Mesenteric fat pad (tissue), 1 donor: ENCODE results near the gene CTNNA3. TPM values are rescaled to one million over a fixed set of nuclear protein-coding genes. Genes with fewer than 3 reads are reported as not detected.

ENCODE experiments used
- DNase-seq: peaks from one replicate; pipeline ENCODE4 v3.0.0-alpha.2; 2020; ENCODE audit warnings: low spot score
- total RNA-seq: library from RNA; stranded (reverse); fragmentation: NEBNext Ultra II Directional; extraction: Animal tissue kit (Norgen Biotek cat#: 25700); gene quantifications from one replicate; pipeline ENCODE4 v1.2.1, GENCODE V29; 2021
- donor health status: DM: yes; HTN: yes; CAD: no.

The CTNNA3 gene
- total RNA-seq, 1 donor from 2014 or later: 0.10 TPM

- no peak for DNase-seq
Observed at GRCh38 chr10:66684581-66684980, 1011.4 kb downstream of the CTNNA3 start.

- DNase-seq: no peak
Observed at GRCh38 chr10:66680886-66681285, 1015.1 kb downstream of the CTNNA3 start.

- DNase-seq: no peak
Observed at GRCh38 chr10:66678521-66678920, 1017.5 kb downstream of the CTNNA3 start.

GRCh38 chr10:66673071-66673470 is 1022.9 kb downstream of the CTNNA3 start:
- no peak for DNase-seq

GRCh38 chr10:66671562-66671961 is 1024.4 kb downstream of the CTNNA3 start:
- DNase-seq: no peak

GRCh38 chr10:66671064-66671463 is 1024.9 kb downstream of the CTNNA3 start:
- no peak for DNase-seq

GRCh38 chr10:66656499-66656898 is 1039.5 kb downstream of the CTNNA3 start:
- DNase-seq: no peak

GRCh38 chr10:66654861-66655260 is 1041.1 kb downstream of the CTNNA3 start:
- DNase-seq: no peak

GRCh38 chr10:66651308-66652082 is 1044.5 kb downstream of the CTNNA3 start:
- DNase-seq: no peak

- DNase-seq: no peak
Observed at GRCh38 chr10:66649626-66650025, 1046.4 kb downstream of the CTNNA3 start.

- DNase-seq: no peak
Observed at GRCh38 chr10:66642217-66642616, 1053.8 kb downstream of the CTNNA3 start.

- no peak for DNase-seq
Observed at GRCh38 chr10:66639371-66639770, 1056.6 kb downstream of the CTNNA3 start.

- DNase-seq: no peak
Observed at GRCh38 chr10:66637273-66638036, 1058.5 kb downstream of the CTNNA3 start.

- no peak for DNase-seq
Observed at GRCh38 chr10:66629996-66630395, 1066.0 kb downstream of the CTNNA3 start.

GRCh38 chr10:66627156-66627555 is 1068.8 kb downstream of the CTNNA3 start:
- DNase-seq: no peak

GRCh38 chr10:66625709-66626590 is 1070.0 kb downstream of the CTNNA3 start:
- DNase-seq: no peak

GRCh38 chr10:66622050-66622449 is 1073.9 kb downstream of the CTNNA3 start:
- no peak for DNase-seq

GRCh38 chr10:66604195-66604594 is 1091.8 kb downstream of the CTNNA3 start:
- DNase-seq: no peak

GRCh38 chr10:66591865-66592264 is 1104.1 kb downstream of the CTNNA3 start:
- DNase-seq: no peak

- no peak for DNase-seq
Observed at GRCh38 chr10:66587680-66588050, 1108.3 kb downstream of the CTNNA3 start.

GRCh38 chr10:66586897-66587679 is 1108.9 kb downstream of the CTNNA3 start:
- DNase-seq: no peak
